HepG2 (cell line): ENCODE results near the gene SEPTIN10. TPM values are rescaled to one million over a fixed set of nuclear protein-coding genes. Genes with fewer than 3 reads are reported as not detected.

Source experiments
- ATF1 ChIP-seq: IDR thresholded peaks from 2 replicates; pipeline ENCODE4 v1.6.1; 2016; ENCODE audit warnings: mild to moderate bottlenecking, control low read depth
- DMAP1 ChIP-seq: IDR thresholded peaks from 2 replicates; pipeline ENCODE4 v1.6.1; 2016
- DNMT3B ChIP-seq: conservative IDR thresholded peaks from 2 replicates; pipeline ENCODE4 v1.6.1; 2016; ENCODE audit warnings: missing biosample characterization, control low read depth
- HNRNPK ChIP-seq: fragments of 200-400 bp; formaldehyde crosslinking; IDR thresholded peaks from 2 replicates; pipeline ENCODE4 v1.6.1; 2018; ENCODE audit warnings: low read length, low read depth, moderate library complexity, mild to moderate bottlenecking; ENCODE audit not compliant: poor library complexity, severe bottlenecking
- HNRNPUL1 ChIP-seq: fragments of 200-400 bp; formaldehyde crosslinking; IDR thresholded peaks from 2 replicates; pipeline ENCODE4 v1.6.1; 2017; ENCODE audit warnings: low read depth, mild to moderate bottlenecking, low read length, moderate library complexity
- JUN ChIP-seq: sonication (generic); formaldehyde crosslinking; IDR thresholded peaks from 2 replicates; pipeline ENCODE4 v1.4.0; 2020; ENCODE audit warnings: mild to moderate bottlenecking, missing genetic modification reagents
- JUND ChIP-seq: sonication (generic); formaldehyde crosslinking; IDR thresholded peaks from 2 replicates; pipeline ENCODE4 v1.8.0; 2022; ENCODE audit warnings: mild to moderate bottlenecking, missing genetic modification reagents
- KDM2A ChIP-seq: sonication (generic); formaldehyde crosslinking; IDR thresholded peaks from 2 replicates; pipeline ENCODE4 v1.4.0; 2020; ENCODE audit warnings: low read depth, missing genetic modification reagents, borderline replicate concordance
- MTA3 ChIP-seq: sonication (generic); formaldehyde crosslinking; IDR thresholded peaks from 2 replicates; pipeline ENCODE4 v1.4.0; 2020; ENCODE audit warnings: missing genetic modification reagents
- SP140L ChIP-seq: sonication (generic); formaldehyde crosslinking; IDR thresholded peaks from 2 replicates; pipeline ENCODE4 v1.4.0; 2020; ENCODE audit warnings: missing genetic modification reagents, borderline replicate concordance
- TP53 ChIP-seq: sonication (generic); formaldehyde crosslinking; conservative IDR thresholded peaks from 2 replicates; pipeline ENCODE4 v1.4.0; 2020; ENCODE audit warnings: missing genetic modification reagents
- ZFP36L1 ChIP-seq: sonication (generic); formaldehyde crosslinking; IDR thresholded peaks from 2 replicates; pipeline ENCODE4 v1.8.0; 2022; ENCODE audit warnings: mild to moderate bottlenecking, missing genetic modification reagents, moderate library complexity
- ZMYM3 ChIP-seq: sonication (generic); formaldehyde crosslinking; IDR thresholded peaks from 2 replicates; pipeline ENCODE4 v1.5.1; 2020; ENCODE audit warnings: mild to moderate bottlenecking, missing genetic modification reagents
- ZNF10 ChIP-seq: sonication (generic); formaldehyde crosslinking; IDR thresholded peaks from 2 replicates; pipeline ENCODE4 v1.4.0; 2020; ENCODE audit warnings: mild to moderate bottlenecking, low read depth, missing genetic modification reagents, borderline replicate concordance
- ZNF160 ChIP-seq: sonication (generic); formaldehyde crosslinking; IDR thresholded peaks from 2 replicates; pipeline ENCODE4 v1.8.0; 2022; ENCODE audit warnings: mild to moderate bottlenecking, inconsistent platforms, missing genetic modification reagents
- ZNF180 ChIP-seq: sonication (generic); formaldehyde crosslinking; IDR thresholded peaks from 2 replicates; pipeline ENCODE4 v1.4.0; 2020; ENCODE audit warnings: low read depth, missing genetic modification reagents, borderline replicate concordance
- ZNF382 ChIP-seq: sonication (generic); formaldehyde crosslinking; IDR thresholded peaks from 2 replicates; pipeline ENCODE4 v1.5.0; 2020; ENCODE audit warnings: missing genetic modification reagents, mild to moderate bottlenecking, borderline replicate concordance
- ZNF570 ChIP-seq: sonication (generic); formaldehyde crosslinking; IDR thresholded peaks from 2 replicates; pipeline ENCODE4 v1.4.0; 2020; ENCODE audit warnings: mild to moderate bottlenecking, missing genetic modification reagents, borderline replicate concordance
- ZNF660 ChIP-seq: sonication (generic); formaldehyde crosslinking; IDR thresholded peaks from 2 replicates; pipeline ENCODE4 v1.5.1; 2020; ENCODE audit warnings: mild to moderate bottlenecking, low read depth, missing genetic modification reagents, borderline replicate concordance
- ZNF768 ChIP-seq: sonication (generic); formaldehyde crosslinking; IDR thresholded peaks from 2 replicates; pipeline ENCODE4 v1.4.0; 2020; ENCODE audit warnings: missing genetic modification reagents
- ZNF781 ChIP-seq: sonication (generic); formaldehyde crosslinking; IDR thresholded peaks from 2 replicates; pipeline ENCODE4 v1.5.1; 2020; ENCODE audit warnings: borderline replicate concordance, mild to moderate bottlenecking, missing genetic modification reagents; ENCODE audit errors: not compliant biosample characterization
- ZNF790 ChIP-seq: sonication (generic); formaldehyde crosslinking; IDR thresholded peaks from 2 replicates; pipeline ENCODE4 v1.8.0; 2022; ENCODE audit warnings: missing genetic modification reagents, mild to moderate bottlenecking, borderline replicate concordance
- polyA plus RNA-seq, 8 experiments: library from polyadenylated mRNA; depleted of rRNA in 3 of 8; stranded (reverse) in 7 of 8; unstranded in 1 of 8; fragments of >200 nt; fragmentation: Illumina TruSeq in 4 of 8; extraction: Trizol in 4 of 8; gene quantifications; 2 replicates each; pipeline versions ENCODE4 v1.2.1 to v1.2.3, GENCODE V29; 2011 to 2016; ENCODE audit warnings: low read depth in 4 of 8, missing spikeins in 1 of 8, mixed read lengths in 1 of 8; ENCODE audit not compliant: insufficient read depth in 1 of 8
- total RNA-seq, 5 experiments: library from RNA; depleted of rRNA; stranded (reverse); fragments of >200 nt; fragmentation: Illumina TruSeq; extraction: Trizol; gene quantifications; 2 replicates each; pipeline ENCODE4 v1.2.3, GENCODE V29; 2016; ENCODE audit warnings: low read depth in 1 of 5
- TF ChIP-seq, protein P1 (sequence below): sonication (generic); formaldehyde crosslinking; IDR thresholded peaks from 2 replicates; pipeline ENCODE4 v1.5.0; 2020; ENCODE audit warnings: missing genetic modification reagents
- TF ChIP-seq, protein P2 (sequence below), 2 experiments: sonication (generic) in 1 of 2; formaldehyde crosslinking in 1 of 2; IDR thresholded peaks; 2 replicates each; pipeline versions ENCODE4 v1.4.0 to v1.6.1; 2018 to 2020; ENCODE audit warnings: missing genetic modification reagents in 2 of 2, borderline replicate concordance in 1 of 2, low read depth in 1 of 2, mild to moderate bottlenecking in 1 of 2, missing biosample characterization in 1 of 2
- TF ChIP-seq, protein P3 (sequence below): sonication (generic); formaldehyde crosslinking; IDR thresholded peaks from 2 replicates; pipeline ENCODE4 v1.5.0; 2020; ENCODE audit warnings: missing genetic modification reagents, mild to moderate bottlenecking, borderline replicate concordance
- TF ChIP-seq, protein P4 (sequence below): sonication (generic); formaldehyde crosslinking; IDR thresholded peaks from 2 replicates; pipeline ENCODE4 v1.5.0; 2020; ENCODE audit warnings: missing genetic modification reagents

Gene SEPTIN10
- total and polyA plus RNA-seq, 2 of the 13 experiments (the other 11 are each of a cell fraction or from before 2014, with no cell fraction given) = 45.8 to 67.5 TPM

DNA sequence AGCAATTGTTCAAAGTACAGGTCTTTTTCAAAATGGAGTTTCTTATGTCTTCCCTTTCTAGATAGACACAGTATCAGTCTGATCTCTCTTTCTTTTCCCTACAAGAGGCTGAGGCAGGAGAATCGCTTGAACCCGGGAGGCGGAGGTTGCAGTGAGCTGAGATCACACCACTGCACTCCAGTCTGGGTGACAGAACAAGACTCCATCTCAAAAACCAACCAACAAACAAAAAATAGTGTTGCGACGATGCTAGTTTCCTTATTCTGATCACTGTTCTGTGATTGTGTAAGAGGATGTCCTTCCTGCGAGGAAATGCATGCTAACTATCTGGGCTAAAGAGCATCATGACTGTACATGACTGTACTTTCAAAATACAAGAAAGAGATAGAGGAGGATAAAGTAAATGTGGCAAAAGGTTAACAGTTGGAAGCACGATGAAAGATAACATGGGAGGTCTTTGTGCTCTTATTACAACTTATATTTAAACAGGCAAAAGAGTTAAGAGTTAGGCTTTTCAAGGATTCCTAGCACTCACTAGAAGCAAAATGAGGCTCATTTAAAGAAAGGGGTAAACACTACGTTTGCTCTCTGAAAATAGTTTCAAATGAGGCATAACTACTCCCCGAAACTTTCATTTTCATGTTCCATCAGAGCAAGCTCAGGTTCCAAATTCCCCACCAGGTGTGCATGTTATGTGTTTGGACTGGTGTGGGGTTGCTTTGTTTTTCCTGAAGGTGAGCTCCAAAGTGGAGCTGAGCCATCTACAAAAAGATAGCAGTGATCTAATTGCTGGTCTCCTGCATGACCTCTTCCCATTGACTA is 24.2 kb upstream of the SEPTIN10 start (continued):
- TF ChIP-seq, protein P1, sequence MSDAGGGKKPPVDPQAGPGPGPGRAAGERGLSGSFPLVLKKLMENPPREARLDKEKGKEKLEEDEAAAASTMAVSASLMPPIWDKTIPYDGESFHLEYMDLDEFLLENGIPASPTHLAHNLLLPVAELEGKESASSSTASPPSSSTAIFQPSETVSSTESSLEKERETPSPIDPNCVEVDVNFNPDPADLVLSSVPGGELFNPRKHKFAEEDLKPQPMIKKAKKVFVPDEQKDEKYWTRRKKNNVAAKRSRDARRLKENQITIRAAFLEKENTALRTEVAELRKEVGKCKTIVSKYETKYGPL = peak; percentile 79; the same call in 1 of the 2 replicates
- TF ChIP-seq DNMT3B (CRISPR knock-in tag) (no peak), ZNF781 (CRISPR knock-in tag) (no peak), MTA3 (CRISPR knock-in tag) (no peak), HNRNPUL1 (no peak), ZNF382 (CRISPR knock-in tag) (no peak), ZNF10 (CRISPR knock-in tag) (no peak), ZNF768 (CRISPR knock-in tag) (no peak), SP140L (CRISPR knock-in tag) (no peak), ZMYM3 (peak; percentile 50; the same call in 1 of the 2 replicates), DMAP1 (CRISPR knock-in tag) (no peak; the same call in 1 of the 2 replicates), ZNF160 (no peak), JUND (CRISPR knock-in tag) (no peak), ZNF660 (CRISPR knock-in tag) (no peak), KDM2A (CRISPR knock-in tag) (no peak), TP53 (CRISPR knock-in tag) (0 out of 2 replicates have a peak, but pooled peaks have one; percentile 38), HNRNPK (no peak), ZNF180 (CRISPR knock-in tag) (no peak), ATF1 (CRISPR knock-in tag) (no peak), ZNF570 (no peak), ZFP36L1 (no peak), JUN (CRISPR knock-in tag) (no peak), ZNF790 (CRISPR knock-in tag) (no peak)
- TF ChIP-seq, protein P2, sequence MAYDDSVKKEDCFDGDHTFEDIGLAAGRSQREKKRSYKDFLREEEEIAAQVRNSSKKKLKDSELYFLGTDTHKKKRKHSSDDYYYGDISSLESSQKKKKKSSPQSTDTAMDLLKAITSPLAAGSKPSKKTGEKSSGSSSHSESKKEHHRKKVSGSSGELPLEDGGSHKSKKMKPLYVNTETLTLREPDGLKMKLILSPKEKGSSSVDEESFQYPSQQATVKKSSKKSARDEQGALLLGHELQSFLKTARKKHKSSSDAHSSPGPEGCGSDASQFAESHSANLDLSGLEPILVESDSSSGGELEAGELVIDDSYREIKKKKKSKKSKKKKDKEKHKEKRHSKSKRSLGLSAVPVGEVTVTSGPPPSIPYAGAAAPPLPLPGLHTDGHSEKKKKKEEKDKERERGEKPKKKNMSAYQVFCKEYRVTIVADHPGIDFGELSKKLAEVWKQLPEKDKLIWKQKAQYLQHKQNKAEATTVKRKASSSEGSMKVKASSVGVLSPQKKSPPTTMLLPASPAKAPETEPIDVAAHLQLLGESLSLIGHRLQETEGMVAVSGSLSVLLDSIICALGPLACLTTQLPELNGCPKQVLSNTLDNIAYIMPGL (CRISPR knock-in tag; IDR thresholded peaks at IDR 0.05; ENCODE audit: borderline replicate concordance in 1 of 2, low read depth in 1 of 2) = 0 out of 4 replicates have a peak, but pooled peaks of 1 of the 2 experiments have one; percentile 40
- TF ChIP-seq, protein P3, sequence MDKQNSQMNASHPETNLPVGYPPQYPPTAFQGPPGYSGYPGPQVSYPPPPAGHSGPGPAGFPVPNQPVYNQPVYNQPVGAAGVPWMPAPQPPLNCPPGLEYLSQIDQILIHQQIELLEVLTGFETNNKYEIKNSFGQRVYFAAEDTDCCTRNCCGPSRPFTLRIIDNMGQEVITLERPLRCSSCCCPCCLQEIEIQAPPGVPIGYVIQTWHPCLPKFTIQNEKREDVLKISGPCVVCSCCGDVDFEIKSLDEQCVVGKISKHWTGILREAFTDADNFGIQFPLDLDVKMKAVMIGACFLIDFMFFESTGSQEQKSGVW (CRISPR knock-in tag) = no peak
- TF ChIP-seq, protein P4, sequence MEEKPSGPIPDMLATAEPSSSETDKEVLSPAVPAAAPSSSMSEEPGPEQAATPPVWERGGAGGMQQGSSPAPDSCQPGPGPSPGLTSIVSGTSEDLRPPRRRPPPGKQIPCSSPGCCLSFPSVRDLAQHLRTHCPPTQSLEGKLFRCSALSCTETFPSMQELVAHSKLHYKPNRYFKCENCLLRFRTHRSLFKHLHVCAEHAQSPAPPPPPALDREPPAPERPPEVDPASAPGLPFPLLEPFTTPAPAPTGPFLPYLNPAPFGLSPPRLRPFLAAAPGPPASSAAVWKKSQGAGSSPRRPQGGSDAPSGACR (CRISPR knock-in tag) = no peak
